WERI-Rb-1 (cell line): ENCODE measurements around the gene ZNF648.

Experiments
- DNase-seq: peaks from one replicate; pipeline ENCODE4 v3.0.0-alpha.2; 2020
- H3K27ac ChIP-seq: fragments of 250-450 bp; sonication (Bioruptor Pico); 2 replicates; pipeline ENCODE4 v1.5.1; 2020; ENCODE audit warnings: mild to moderate bottlenecking, moderate library complexity
- H3K27me3 ChIP-seq: fragments of 250-450 bp; sonication (Bioruptor Pico); 2 replicates; pipeline ENCODE4 v1.5.1; 2021; ENCODE audit warnings: mild to moderate bottlenecking, low read depth, moderate library complexity; ENCODE audit not compliant: insufficient read depth, severe bottlenecking
- H3K36me3 ChIP-seq: fragments of 250-450 bp; sonication (Bioruptor Pico); 2 replicates; pipeline ENCODE4 v1.5.1; 2020; ENCODE audit warnings: mild to moderate bottlenecking, moderate library complexity
- H3K4me3 ChIP-seq: 2 replicates; pipeline ENCODE4 v1.5.1; 2011; ENCODE audit warnings: low read depth, mild to moderate bottlenecking, control low read depth, low read length
- H3K9me3 ChIP-seq: fragments of 250-450 bp; sonication (Bioruptor Pico); 2 replicates; pipeline ENCODE4 v1.5.1; 2021; ENCODE audit warnings: mild to moderate bottlenecking, moderate library complexity; ENCODE audit not compliant: severe bottlenecking
- TF ChIP-seq, protein P1 (sequence below): IDR thresholded peaks from 2 replicates; pipeline ENCODE4 v1.5.1; 2011; ENCODE audit warnings: low read depth, mild to moderate bottlenecking, control low read depth, inconsistent platforms, low read length

Gene ZNF648

DNA sequence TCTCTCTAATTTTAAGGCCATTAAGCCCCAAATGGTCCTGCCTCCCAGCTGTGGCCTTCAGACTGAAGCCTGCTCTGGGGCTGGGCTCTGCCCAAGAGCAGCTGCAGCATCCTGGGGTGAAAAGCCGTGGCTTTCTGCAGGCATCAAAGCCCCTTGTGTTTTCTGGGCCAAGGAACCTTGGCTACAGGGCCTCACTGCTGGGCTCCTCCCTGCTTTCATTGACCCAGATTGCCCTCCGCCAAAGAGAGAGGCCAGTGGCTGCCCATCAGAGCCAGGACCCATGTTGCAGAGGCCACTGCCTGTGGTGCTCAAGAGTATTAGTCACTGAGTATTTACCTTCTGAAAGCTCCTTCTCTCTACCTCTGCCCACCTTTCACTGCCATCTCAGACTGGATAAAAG lies 1.6 kb downstream of the ZNF648 start:
- H3K27ac ChIP-seq = no peak overlapping the region
- TF ChIP-seq, protein P1, sequence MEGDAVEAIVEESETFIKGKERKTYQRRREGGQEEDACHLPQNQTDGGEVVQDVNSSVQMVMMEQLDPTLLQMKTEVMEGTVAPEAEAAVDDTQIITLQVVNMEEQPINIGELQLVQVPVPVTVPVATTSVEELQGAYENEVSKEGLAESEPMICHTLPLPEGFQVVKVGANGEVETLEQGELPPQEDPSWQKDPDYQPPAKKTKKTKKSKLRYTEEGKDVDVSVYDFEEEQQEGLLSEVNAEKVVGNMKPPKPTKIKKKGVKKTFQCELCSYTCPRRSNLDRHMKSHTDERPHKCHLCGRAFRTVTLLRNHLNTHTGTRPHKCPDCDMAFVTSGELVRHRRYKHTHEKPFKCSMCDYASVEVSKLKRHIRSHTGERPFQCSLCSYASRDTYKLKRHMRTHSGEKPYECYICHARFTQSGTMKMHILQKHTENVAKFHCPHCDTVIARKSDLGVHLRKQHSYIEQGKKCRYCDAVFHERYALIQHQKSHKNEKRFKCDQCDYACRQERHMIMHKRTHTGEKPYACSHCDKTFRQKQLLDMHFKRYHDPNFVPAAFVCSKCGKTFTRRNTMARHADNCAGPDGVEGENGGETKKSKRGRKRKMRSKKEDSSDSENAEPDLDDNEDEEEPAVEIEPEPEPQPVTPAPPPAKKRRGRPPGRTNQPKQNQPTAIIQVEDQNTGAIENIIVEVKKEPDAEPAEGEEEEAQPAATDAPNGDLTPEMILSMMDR = no peak
- H3K36me3 ChIP-seq = no peaks in the 10 kb centered on the region
- H3K27me3 ChIP-seq = peaks cover 4% of the 10 kb centered on the region
- no peak overlapping the region for H3K4me3 ChIP-seq
- H3K9me3 ChIP-seq = no peaks in the 10 kb centered on the region
- DNase-seq = no peak

DNA sequence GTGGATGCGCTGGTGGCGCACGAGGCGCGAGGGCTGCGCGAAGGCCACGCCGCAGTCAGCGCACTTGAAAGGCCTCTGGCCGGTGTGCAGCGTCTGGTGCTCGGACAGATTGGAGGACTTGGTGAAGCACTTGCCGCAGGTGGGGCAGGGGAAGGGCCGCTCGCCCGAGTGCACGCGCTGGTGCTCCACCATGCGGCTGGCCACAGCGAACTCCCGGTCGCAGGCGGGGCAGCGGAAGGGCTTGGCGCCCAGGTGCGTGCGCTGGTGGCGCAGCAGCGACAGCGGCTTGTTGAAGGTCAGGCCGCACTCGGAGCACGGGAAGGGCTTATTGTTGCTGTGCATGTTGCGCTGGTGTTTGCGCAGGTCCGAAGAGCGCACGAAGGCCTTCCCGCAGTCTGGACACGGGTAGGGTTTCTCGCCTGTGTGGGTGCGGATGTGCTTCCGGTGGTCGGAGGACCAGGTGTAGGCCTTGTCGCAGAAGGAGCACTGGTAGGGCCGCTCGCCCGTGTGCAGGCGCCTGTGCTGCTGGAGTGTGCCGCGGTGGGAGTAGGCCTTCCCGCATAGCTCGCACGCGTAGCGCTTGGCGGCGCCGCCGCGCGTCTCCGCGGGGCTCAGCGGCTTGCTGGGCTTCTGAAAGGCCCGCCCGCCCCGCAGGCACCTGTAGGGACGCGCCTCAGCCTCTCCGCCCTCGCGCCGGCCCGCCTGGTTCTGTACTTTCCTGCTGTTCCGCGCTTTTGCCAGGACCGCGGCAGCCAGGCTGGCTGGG lies 4.7 kb downstream of the ZNF648 start:
- TF ChIP-seq, protein P1 = no peak
- H3K27me3 ChIP-seq = peaks cover 4% of the 10 kb centered on the region
- no peak for DNase-seq
- H3K4me3 ChIP-seq = no peak overlapping the region
- H3K27ac ChIP-seq = no peak overlapping the region
- H3K36me3 ChIP-seq = no peaks in the 10 kb centered on the region
- no peaks in the 10 kb centered on the region for H3K9me3 ChIP-seq

DNA sequence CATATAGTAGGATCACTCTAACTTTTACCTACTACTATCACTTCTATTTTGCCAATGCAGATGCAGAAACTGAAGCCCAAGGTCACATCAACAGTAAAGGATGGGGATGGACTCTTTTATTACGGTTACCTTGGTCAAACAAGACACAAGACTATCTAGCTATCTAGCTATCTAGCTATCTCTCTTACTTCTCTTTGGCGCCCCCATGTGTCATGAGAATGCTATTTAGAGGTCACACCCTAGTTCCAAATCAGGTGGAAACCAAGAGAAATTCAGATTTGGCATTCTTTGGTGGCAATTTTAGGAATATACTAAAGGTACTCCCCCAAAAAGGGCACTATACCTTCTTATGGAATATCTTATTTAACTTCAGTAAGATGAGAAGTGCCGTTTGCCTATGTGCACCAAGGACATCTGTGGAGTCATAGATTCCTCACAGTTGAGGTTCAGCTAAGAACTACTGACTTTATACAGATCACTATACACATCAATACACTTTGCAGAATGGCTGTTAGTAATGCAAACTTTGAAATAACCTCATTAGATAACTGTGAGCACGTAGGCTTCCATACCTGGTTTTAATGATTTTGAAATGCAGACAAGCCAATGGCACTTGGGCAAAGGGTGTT lies 6.7 kb downstream of the ZNF648 start:
- Histone ChIP-seq H3K9me3 (no peaks in the 10 kb centered on the region), H3K27ac (no peak overlapping the region), H3K36me3 (no peaks in the 10 kb centered on the region), H3K4me3 (no peak overlapping the region), H3K27me3 (no peaks in the 10 kb centered on the region)
- DNase-seq = peak; percentile 31
- TF ChIP-seq, protein P1 = peak; percentile 38

DNA sequence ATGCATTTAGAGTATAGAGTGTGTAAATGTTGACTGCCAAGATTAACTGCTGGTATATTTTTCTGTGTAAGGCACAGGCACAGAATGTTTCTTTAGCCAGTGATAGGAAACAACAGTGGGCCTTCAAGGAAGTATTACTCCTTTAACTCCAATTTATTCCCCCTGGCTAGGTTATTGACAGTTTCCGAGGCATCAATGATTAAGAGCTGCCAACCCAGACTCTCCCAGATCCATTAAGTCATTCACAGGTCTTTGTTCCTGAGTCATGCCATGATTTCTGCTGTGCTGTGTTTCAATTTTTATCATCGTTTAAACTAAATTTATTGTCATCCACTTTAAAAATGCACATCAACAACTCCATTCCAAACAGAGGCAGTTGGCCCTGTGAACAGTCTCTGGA lies 9.2 kb downstream of the ZNF648 start:
- DNase-seq = no peak
- H3K27ac ChIP-seq = no peak overlapping the region
- no peaks in the 10 kb centered on the region for H3K27me3 ChIP-seq
- TF ChIP-seq, protein P1 = no peak
- H3K4me3 ChIP-seq = no peak overlapping the region
- H3K36me3 ChIP-seq = no peaks in the 10 kb centered on the region
- H3K9me3 ChIP-seq = no peaks in the 10 kb centered on the region

DNA sequence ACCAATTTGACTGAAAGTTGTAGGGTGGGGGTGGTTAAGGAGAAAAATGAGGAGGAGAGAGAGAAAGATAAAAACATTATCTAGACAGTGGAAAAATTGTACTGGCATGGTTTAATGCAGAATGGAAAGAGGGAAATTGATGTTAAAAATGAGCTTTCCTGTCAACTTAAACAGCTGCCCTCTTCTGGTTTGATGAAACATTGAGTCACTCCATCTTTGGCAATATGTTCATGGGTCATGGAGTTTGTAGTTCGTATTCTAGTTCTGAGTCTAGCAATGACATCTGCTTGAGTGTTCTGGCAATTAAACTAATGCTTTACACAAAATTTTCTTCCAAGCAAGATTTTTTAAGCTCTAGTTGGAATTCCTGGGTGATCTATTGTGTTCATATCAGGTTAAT lies 9.6 kb downstream of the ZNF648 start:
- H3K27ac ChIP-seq = no peak overlapping the region
- no peaks in the 10 kb centered on the region for H3K36me3 ChIP-seq
- TF ChIP-seq, protein P1 = no peak
- DNase-seq = no peak
- H3K27me3 ChIP-seq = no peaks in the 10 kb centered on the region
- H3K4me3 ChIP-seq = no peak overlapping the region
- H3K9me3 ChIP-seq = no peaks in the 10 kb centered on the region
